GM12875 (cell line): ENCODE results near the gene FAM117B.

Source experiments
- H3K4me3 ChIP-seq: one replicate; pipeline ENCODE4 v1.5.1; 2011; ENCODE audit warnings: low read depth, low read length, control low read depth
- TF ChIP-seq, protein P1 (sequence below): IDR thresholded peaks from 2 replicates; pipeline ENCODE4 v1.5.1; 2011; ENCODE audit warnings: low read depth, mild to moderate bottlenecking, control low read depth, inconsistent platforms, low read length, moderate library complexity, borderline replicate concordance; ENCODE audit not compliant: insufficient read depth

Gene FAM117B

GRCh38 chr2:202638721-202639120 is 4.0 kb downstream of the FAM117B start:
- TF ChIP-seq, protein P1, sequence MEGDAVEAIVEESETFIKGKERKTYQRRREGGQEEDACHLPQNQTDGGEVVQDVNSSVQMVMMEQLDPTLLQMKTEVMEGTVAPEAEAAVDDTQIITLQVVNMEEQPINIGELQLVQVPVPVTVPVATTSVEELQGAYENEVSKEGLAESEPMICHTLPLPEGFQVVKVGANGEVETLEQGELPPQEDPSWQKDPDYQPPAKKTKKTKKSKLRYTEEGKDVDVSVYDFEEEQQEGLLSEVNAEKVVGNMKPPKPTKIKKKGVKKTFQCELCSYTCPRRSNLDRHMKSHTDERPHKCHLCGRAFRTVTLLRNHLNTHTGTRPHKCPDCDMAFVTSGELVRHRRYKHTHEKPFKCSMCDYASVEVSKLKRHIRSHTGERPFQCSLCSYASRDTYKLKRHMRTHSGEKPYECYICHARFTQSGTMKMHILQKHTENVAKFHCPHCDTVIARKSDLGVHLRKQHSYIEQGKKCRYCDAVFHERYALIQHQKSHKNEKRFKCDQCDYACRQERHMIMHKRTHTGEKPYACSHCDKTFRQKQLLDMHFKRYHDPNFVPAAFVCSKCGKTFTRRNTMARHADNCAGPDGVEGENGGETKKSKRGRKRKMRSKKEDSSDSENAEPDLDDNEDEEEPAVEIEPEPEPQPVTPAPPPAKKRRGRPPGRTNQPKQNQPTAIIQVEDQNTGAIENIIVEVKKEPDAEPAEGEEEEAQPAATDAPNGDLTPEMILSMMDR, result no peak
- no peak overlapping the region for H3K4me3 ChIP-seq

- no peak overlapping the region for H3K4me3 ChIP-seq
- TF ChIP-seq, protein P1, result no peak
These were observed 4.5 kb downstream of the FAM117B start for GRCh38 chr2:202639231-202639630.

- TF ChIP-seq, protein P1, result no peak
- H3K4me3 ChIP-seq, result no peak overlapping the region
These were observed 7.8 kb downstream of the FAM117B start for GRCh38 chr2:202642567-202642966.

DNA sequence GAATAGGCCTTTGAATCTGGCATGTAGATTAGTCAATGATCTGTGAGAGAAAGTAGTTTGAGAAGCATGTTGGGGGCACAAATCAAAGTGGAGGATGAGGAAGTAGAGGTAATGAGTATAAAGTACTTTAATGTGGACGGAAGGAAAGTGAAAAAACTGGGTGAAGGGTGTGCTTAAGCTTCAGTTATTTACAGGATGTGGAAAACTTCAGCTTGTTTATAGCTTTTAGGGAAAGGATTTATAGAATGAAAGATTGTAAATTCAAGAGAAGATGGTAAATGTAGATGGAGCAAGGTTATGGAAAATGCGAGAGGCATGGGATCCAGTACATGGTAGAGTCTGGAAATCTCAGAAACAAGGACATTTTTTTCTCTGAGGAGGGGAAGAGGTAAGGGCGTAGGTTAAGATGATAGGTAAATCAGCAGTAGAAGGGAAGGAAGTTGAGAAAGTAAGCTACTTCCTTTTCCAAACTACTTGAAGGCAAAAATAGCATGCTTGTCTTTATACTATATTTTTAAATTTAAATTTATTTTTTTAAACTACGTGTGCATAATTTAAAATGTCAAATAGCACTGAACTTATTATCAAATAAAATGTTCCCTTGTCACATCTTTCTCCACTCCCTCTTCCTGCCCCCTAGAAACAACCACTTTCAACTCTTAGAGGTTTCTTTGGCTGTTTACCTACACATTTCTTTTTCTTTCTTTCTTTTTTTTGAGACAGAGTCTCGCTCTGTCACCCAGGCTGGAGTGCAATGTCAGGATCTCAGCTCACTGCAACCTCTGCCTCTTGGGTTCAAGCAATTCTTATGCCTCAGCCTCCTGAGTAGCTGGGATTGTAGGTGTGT is 8.5 kb downstream of the FAM117B start:
- H3K4me3 ChIP-seq, result no peak overlapping the region
- TF ChIP-seq, protein P1, result no peak

- no peak overlapping the region for H3K4me3 ChIP-seq
- TF ChIP-seq, protein P1, result no peak
These were observed 17.4 kb downstream of the FAM117B start for GRCh38 chr2:202652119-202652518.

DNA sequence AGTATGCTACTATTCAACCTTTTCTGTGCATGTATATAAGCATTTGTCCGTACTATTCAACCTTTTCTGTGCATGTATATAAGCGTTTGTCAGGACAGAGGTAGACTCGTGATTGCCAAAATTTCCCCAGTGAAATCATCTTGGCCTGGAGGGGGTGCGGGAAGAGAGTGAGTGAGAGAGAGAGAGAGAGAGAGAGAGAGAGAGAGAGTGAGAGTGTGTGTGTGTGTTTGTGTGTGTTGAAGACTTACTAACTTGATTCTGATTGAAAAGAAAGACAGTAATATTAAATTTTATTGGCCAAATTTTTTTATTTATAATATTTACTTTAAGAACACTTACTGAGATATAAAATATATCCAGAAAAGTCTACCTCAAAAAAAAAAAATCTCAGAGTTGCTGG is 19.1 kb downstream of the FAM117B start:
- TF ChIP-seq, protein P1, result no peak

DNA sequence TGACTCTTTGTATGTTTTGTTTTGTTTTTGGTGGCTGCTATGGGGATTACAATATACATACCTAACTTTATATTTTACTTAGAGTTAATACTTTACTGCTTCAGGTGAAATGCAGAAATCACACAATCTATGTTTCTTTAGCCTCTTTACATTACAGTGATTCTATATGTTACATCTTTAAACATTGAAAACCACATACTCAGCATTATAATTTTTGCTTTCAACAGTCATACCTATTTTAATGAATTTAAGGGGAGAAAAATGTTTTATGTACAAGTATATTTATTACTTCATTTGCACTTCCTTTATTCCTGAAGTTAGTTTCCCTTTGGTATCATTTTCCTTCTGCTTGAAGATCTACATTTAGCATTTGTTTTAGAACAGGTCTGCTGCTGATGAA is 23.1 kb downstream of the FAM117B start:
- no peak overlapping the region for H3K4me3 ChIP-seq
- TF ChIP-seq, protein P1, result no peak

More for the DNA sequence above, 19.1 kb downstream of the FAM117B start:
- no peak overlapping the region for H3K4me3 ChIP-seq
